Mesendoderm (in vitro differentiated cells): Measurements from ENCODE around the gene RNF141.

Source experiments
- DNase-seq: peaks from one replicate; pipeline ENCODE4 v3.0.0; 2013
- H2AK5ac ChIP-seq: 2 replicates; pipeline ENCODE4 v1.6.1; 2013; ENCODE audit warnings: low read length, inconsistent platforms
- H2BK120ac ChIP-seq: 2 replicates; pipeline ENCODE4 v1.6.1; 2013; ENCODE audit warnings: low read depth, mild to moderate bottlenecking, low read length, moderate library complexity, mixed read lengths
- H2BK15ac ChIP-seq: replicated peaks from 2 replicates; pipeline ENCODE4 v1.6.1; 2013; ENCODE audit warnings: low read depth, mild to moderate bottlenecking, moderate library complexity
- H2BK5ac ChIP-seq: 2 replicates; pipeline ENCODE4 v1.6.1; 2013; ENCODE audit warnings: low read length, inconsistent platforms
- H3K18ac ChIP-seq: 2 replicates; pipeline ENCODE4 v1.6.1; 2013; ENCODE audit warnings: mild to moderate bottlenecking, low read length, mixed read lengths
- H3K23ac ChIP-seq: one replicate; pipeline ENCODE4 v1.6.1; 2013; ENCODE audit warnings: low read length
- H3K27ac ChIP-seq: 2 replicates; pipeline ENCODE4 v1.5.1; 2013; ENCODE audit warnings: low read depth, mild to moderate bottlenecking, inconsistent platforms, low read length, moderate library complexity
- H3K27me3 ChIP-seq: 2 replicates; pipeline ENCODE4 v1.6.1; 2013; ENCODE audit warnings: low read length, control low read depth, mild to moderate bottlenecking, inconsistent platforms; ENCODE audit not compliant: insufficient read depth, poor library complexity
- H3K36me3 ChIP-seq: 2 replicates; pipeline ENCODE4 v1.6.1; 2013; ENCODE audit warnings: low read length, inconsistent platforms; ENCODE audit not compliant: control insufficient read depth, insufficient read depth
- H3K4ac ChIP-seq: one replicate; pipeline ENCODE4 v1.6.1; 2013; ENCODE audit warnings: low read depth, mild to moderate bottlenecking, low read length, moderate library complexity
- H3K4me1 ChIP-seq: 2 replicates; pipeline ENCODE4 v1.6.1; 2013; ENCODE audit warnings: low read depth, low read length, inconsistent platforms; ENCODE audit not compliant: control insufficient read depth
- H3K4me2 ChIP-seq: 2 replicates; pipeline ENCODE4 v1.6.1; 2013; ENCODE audit warnings: low read length
- H3K4me3 ChIP-seq: 2 replicates; pipeline ENCODE4 v1.5.1; 2013; ENCODE audit warnings: mild to moderate bottlenecking, low read length
- H3K56ac ChIP-seq: one replicate; pipeline ENCODE4 v1.6.1; 2013; ENCODE audit warnings: low read length
- H3K79me1 ChIP-seq: 2 replicates; pipeline ENCODE4 v1.6.1; 2013; ENCODE audit warnings: low read length, inconsistent platforms
- H3K79me2 ChIP-seq: 2 replicates; pipeline ENCODE4 v1.6.1; 2013; ENCODE audit warnings: mild to moderate bottlenecking, low read length; ENCODE audit not compliant: control insufficient read depth, insufficient read depth
- H3K9ac ChIP-seq: 2 replicates; pipeline ENCODE4 v1.6.1; 2013; ENCODE audit warnings: low read length, inconsistent platforms
- H4K5ac ChIP-seq: one replicate; pipeline ENCODE4 v1.6.1; 2013; ENCODE audit warnings: low read length
- H4K8ac ChIP-seq: one replicate; pipeline ENCODE4 v1.6.1; 2013; ENCODE audit warnings: low read depth, mild to moderate bottlenecking, control low read depth, low read length, moderate library complexity
- WGBS: extraction: QIAGEN DNeasy Blood & Tissue Kit; methylation state at CpG from one replicate; pipeline ENCODE4 v1.1.7; 2013; ENCODE audit warnings: low lambda C conversion rate, missing lambda C conversion rate; ENCODE audit not compliant: insufficient coverage; ENCODE audit errors: extremely low coverage; 5-methylcytosine and 5-hydroxymethylcytosine counted together

RNF141 gene

GRCh38 chr11:10499452-10499851 lies 41.5 kb downstream of the RNF141 start:
- Histone ChIP-seq H2AK5ac (no peak overlapping the region), H3K23ac (no peak overlapping the region), H2BK15ac (no peak overlapping the region), H4K8ac (no peak overlapping the region), H3K18ac (no peak overlapping the region), H3K56ac (no peak overlapping the region), H3K36me3 (peaks cover 5% of the 10 kb centered on the region), H2BK120ac (no peak overlapping the region), H3K9ac (no peak overlapping the region), H3K79me1 (no peaks in the 10 kb centered on the region), H3K27me3 (no peaks in the 10 kb centered on the region), H3K4me3 (no peak overlapping the region), H3K27ac (no peak overlapping the region), H2BK5ac (no peak overlapping the region), H3K4me2 (no peak overlapping the region), H3K4me1 (no peaks in the 10 kb centered on the region), H4K5ac (no peak overlapping the region), H3K79me2 (no peaks in the 10 kb centered on the region), H3K4ac (no peak overlapping the region)
- DNase-seq: no peak
- WGBS: no CpG with 5 or more reads among the region's 5 CpGs

- DNase-seq: no peak
- peaks cover 5% of the 10 kb centered on the region for H3K36me3 ChIP-seq
- no CpG with 5 or more reads among the region's 10 CpGs for WGBS
Observed at GRCh38 chr11:10498426-10499250, 42.3 kb downstream of the RNF141 start.

GRCh38 chr11:10498022-10498400 lies 43.0 kb downstream of the RNF141 start:
- Histone ChIP-seq H3K9ac (no peak overlapping the region), H3K36me3 (peaks cover 5% of the 10 kb centered on the region), H2BK15ac (no peak overlapping the region), H3K4me3 (no peak overlapping the region), H3K4me1 (no peaks in the 10 kb centered on the region), H3K23ac (no peak overlapping the region), H2AK5ac (no peak overlapping the region), H4K8ac (no peak overlapping the region), H2BK5ac (no peak overlapping the region), H3K79me1 (no peaks in the 10 kb centered on the region), H3K27me3 (no peaks in the 10 kb centered on the region), H3K27ac (no peak overlapping the region), H3K79me2 (no peaks in the 10 kb centered on the region), H3K18ac (no peak overlapping the region), H3K56ac (no peak overlapping the region), H2BK120ac (no peak overlapping the region), H4K5ac (no peak overlapping the region), H3K4ac (no peak overlapping the region), H3K4me2 (no peak overlapping the region)
- no peak for DNase-seq
- WGBS: no CpG with 5 or more reads among the region's 7 CpGs

More at GRCh38 chr11:10498426-10499250, 42.3 kb downstream of the RNF141 start:
- H2AK5ac ChIP-seq: no peak overlapping the region
- H3K56ac ChIP-seq: no peak overlapping the region
- H3K4me3 ChIP-seq: no peak overlapping the region
- H3K4me2 ChIP-seq: no peak overlapping the region
- no peak overlapping the region for H3K9ac ChIP-seq
- H3K79me1 ChIP-seq: no peaks in the 10 kb centered on the region
- no peak overlapping the region for H3K18ac ChIP-seq
- H2BK5ac ChIP-seq: no peak overlapping the region
- no peak overlapping the region for H3K27ac ChIP-seq
- H3K4me1 ChIP-seq: no peaks in the 10 kb centered on the region
- H3K79me2 ChIP-seq: no peaks in the 10 kb centered on the region
- H2BK15ac ChIP-seq: no peak overlapping the region
- H3K23ac ChIP-seq: no peak overlapping the region
- H4K8ac ChIP-seq: no peak overlapping the region
- H3K27me3 ChIP-seq: no peaks in the 10 kb centered on the region
- H3K4ac ChIP-seq: no peak overlapping the region
- H2BK120ac ChIP-seq: no peak overlapping the region
- H4K5ac ChIP-seq: no peak overlapping the region

- Histone ChIP-seq H3K18ac (no peak overlapping the region), H3K79me1 (no peaks in the 10 kb centered on the region), H3K4me3 (no peak overlapping the region), H3K4me1 (no peaks in the 10 kb centered on the region), H2BK5ac (no peak overlapping the region), H3K23ac (no peak overlapping the region), H2BK120ac (no peak overlapping the region), H3K9ac (no peak overlapping the region), H3K36me3 (peaks cover 5% of the 10 kb centered on the region), H3K4ac (no peak overlapping the region), H2AK5ac (no peak overlapping the region), H4K5ac (no peak overlapping the region), H3K79me2 (no peaks in the 10 kb centered on the region), H3K27me3 (no peaks in the 10 kb centered on the region), H3K56ac (no peak overlapping the region), H3K27ac (no peak overlapping the region), H3K4me2 (no peak overlapping the region), H2BK15ac (no peak overlapping the region), H4K8ac (no peak overlapping the region)
- WGBS: no CpG with 5 or more reads among the region's 18 CpGs
- DNase-seq: no peak
Observed at GRCh38 chr11:10497371-10498021, 43.5 kb downstream of the RNF141 start.

- WGBS: no CpG with 5 or more reads among the region's 4 CpGs
- Histone ChIP-seq H3K79me2 (no peaks in the 10 kb centered on the region), H3K36me3 (peaks cover 5% of the 10 kb centered on the region), H3K18ac (no peak overlapping the region), H3K4me3 (no peak overlapping the region), H3K27ac (no peak overlapping the region), H3K9ac (no peak overlapping the region), H4K8ac (no peak overlapping the region), H4K5ac (no peak overlapping the region), H2BK5ac (no peak overlapping the region), H3K4me1 (no peaks in the 10 kb centered on the region), H3K23ac (no peak overlapping the region), H3K56ac (no peak overlapping the region), H3K27me3 (no peaks in the 10 kb centered on the region), H2BK15ac (no peak overlapping the region), H3K79me1 (no peaks in the 10 kb centered on the region), H2BK120ac (no peak overlapping the region), H3K4ac (no peak overlapping the region), H3K4me2 (no peak overlapping the region), H2AK5ac (no peak overlapping the region)
- DNase-seq: no peak
Observed at GRCh38 chr11:10496296-10496936, 44.6 kb downstream of the RNF141 start.
